C4-2B (cell line): ENCODE data around the gene PRKCB.

Source experiments
- H3K27ac ChIP-seq: fragments of 450-650 bp; 2 replicates; pipeline ENCODE4 v1.5.1; 2017
- ZFX ChIP-seq: fragments of 450-650 bp; IDR thresholded peaks from 2 replicates; pipeline ENCODE4 v1.6.1; 2017
- TF ChIP-seq, protein P1 (sequence below): fragments of 450-650 bp; conservative IDR thresholded peaks from 2 replicates; pipeline ENCODE4 v1.5.1; 2017; ENCODE audit warnings: mild to moderate bottlenecking

The PRKCB gene

DNA sequence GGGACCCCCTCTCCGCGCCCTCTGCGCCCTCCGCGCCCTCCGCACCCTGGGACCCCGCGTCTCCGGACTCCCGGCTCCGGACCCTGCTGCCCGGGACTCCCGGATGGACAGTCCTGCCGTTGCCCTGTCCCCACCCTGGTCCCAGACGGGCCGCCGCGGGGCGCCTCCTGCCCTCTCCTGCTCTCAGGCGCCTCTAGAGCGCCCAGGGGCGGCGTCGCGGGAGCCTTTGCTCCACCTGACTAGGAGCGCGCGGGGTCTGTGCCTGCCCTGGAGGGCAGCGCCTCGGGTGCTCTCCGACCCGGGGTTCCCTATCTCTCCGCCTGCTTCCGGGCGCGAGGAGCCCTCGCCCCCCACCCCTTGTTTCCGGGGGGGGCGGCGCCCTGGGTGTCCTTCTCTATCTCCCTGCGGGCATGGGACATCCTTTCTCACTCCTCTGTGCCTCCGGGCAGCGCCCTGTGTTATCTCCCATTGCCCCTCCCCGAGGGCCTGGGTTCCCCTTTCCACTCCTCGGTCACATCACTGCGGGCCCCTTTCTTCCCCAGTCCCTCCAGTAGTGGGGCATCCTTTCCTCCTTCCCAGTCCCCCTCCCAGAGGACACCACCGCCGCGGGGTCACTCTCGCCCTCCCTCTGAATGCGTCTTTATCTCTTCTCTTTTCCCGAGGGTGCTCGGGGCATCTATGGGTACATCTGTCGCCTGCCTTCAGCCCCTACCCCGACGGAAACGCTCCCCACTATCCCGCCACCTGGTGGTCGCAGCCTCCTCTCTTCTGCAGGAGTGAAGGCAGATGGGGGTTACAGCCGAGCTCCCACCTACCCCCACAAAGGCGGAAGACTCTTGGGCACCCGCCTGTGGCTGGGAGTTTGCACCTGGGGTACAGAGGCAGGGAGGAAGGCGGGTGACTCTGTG, 875 bp downstream of the PRKCB start:
- TF ChIP-seq, protein P1, sequence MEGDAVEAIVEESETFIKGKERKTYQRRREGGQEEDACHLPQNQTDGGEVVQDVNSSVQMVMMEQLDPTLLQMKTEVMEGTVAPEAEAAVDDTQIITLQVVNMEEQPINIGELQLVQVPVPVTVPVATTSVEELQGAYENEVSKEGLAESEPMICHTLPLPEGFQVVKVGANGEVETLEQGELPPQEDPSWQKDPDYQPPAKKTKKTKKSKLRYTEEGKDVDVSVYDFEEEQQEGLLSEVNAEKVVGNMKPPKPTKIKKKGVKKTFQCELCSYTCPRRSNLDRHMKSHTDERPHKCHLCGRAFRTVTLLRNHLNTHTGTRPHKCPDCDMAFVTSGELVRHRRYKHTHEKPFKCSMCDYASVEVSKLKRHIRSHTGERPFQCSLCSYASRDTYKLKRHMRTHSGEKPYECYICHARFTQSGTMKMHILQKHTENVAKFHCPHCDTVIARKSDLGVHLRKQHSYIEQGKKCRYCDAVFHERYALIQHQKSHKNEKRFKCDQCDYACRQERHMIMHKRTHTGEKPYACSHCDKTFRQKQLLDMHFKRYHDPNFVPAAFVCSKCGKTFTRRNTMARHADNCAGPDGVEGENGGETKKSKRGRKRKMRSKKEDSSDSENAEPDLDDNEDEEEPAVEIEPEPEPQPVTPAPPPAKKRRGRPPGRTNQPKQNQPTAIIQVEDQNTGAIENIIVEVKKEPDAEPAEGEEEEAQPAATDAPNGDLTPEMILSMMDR: no peak
- TF ChIP-seq ZFX: no peak
- no peak overlapping the region for H3K27ac ChIP-seq

GRCh38 chr16:23837553-23838308, 1.9 kb downstream of the PRKCB start:
- H3K27ac ChIP-seq: no peak overlapping the region
- no peak for TF ChIP-seq ZFX
- TF ChIP-seq, protein P1: no peak

DNA sequence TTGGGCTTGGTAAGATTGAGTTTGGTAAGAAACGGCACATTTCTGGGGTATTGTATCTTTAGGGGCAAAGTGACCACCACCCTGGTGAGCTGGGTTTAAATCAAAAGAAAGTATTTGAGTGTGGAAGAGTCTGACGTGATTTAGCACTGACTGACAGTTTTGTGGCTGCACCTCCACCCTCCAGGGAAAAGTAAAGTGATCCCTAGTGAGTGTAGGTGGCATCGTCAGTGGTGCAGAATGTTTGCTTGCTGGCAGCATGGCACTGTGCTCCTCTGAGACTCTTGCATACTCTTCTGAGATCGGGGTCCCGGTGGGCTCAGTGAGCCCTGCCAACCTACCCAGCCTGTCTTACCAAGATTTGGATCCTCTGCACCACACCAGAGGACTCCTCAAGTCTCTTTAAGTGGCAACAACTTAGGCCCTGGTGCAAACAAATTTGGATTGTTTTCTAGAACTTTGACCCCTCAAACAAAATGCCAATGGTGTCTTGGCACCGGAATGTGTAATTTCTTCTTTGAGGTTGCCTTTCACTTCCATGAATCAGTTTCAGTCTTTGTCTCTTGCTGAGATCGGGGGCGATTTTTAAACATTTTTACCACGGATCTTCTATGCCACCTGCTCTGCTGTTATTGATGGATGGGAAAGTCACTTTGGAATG, 2.8 kb downstream of the PRKCB start:
- no peak overlapping the region for H3K27ac ChIP-seq

GRCh38 chr16:23840310-23840709, 4.5 kb downstream of the PRKCB start:
- no peak overlapping the region for H3K27ac ChIP-seq
- TF ChIP-seq ZFX: no peak
- TF ChIP-seq, protein P1: no peak

More for the DNA sequence above, 2.8 kb downstream of the PRKCB start:
- no peak for TF ChIP-seq ZFX
- TF ChIP-seq, protein P1: no peak

DNA sequence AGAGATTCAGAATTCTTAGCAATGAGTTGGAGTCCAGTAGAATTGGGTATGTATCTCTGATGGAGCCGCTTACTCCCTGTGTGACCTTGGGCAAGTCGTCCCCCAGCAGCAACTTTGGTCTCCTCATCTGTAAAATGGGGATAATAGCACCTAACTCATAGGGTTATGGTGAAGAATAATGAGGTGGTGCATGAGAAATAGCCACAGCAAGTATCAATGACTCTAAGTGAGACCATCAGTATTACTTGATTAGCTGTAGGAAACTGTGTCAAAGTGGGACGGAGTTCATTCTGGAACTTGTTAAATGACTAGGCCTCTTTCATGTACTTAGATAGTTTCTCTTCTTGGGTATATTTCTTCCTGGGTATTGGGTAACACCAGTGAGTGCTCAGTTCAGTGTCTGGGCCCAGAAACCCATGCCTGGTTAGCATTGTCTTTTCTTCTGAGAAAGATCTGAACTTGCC, 6.4 kb downstream of the PRKCB start:
- no peak for TF ChIP-seq ZFX
- TF ChIP-seq, protein P1: no peak
- no peak overlapping the region for H3K27ac ChIP-seq

DNA sequence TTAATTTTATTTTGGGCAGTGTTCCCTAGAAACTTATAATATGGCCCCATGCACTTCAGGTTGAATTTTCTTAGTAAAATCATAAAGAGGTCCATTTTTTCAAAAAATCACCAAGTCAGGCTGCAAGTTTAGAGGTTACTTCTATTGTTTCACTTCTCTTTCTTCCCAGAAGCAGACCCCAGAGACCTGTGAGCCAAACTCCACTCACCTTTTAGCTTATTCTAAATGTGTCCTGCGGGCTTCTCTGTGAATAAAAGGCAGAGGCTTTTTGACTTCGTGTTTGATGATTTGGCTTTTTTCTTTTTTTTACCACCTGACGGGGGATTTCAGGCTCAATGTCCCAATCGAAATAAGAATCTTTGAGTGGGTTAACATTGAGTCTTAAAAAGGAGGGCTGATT, 7.4 kb downstream of the PRKCB start:
- no peak for TF ChIP-seq ZFX
- TF ChIP-seq, protein P1: no peak
- H3K27ac ChIP-seq: no peak overlapping the region
